Stimulated activated CD4-positive, alpha-beta T cell treated with anti-CD3 and anti-CD28 coated beads, Interleukin-12 subunit alpha, Interleukin-12 subunit beta, amount 100 ng/mL, for 48 hours (primary cell): ENCODE results near the gene ADCY3.

Source experiments
- DNase-seq, 3 donors: peaks; one replicate each; pipeline ENCODE4 v3.0.0-alpha.2; 2020; ENCODE audit warnings: low read depth in 2 of 3, low spot score in 1 of 3

Gene ADCY3

GRCh38 chr2:24906466-24906865, 13.6 kb downstream of the ADCY3 start:
- no peak for DNase-seq

- no peak for DNase-seq
Observed at GRCh38 chr2:24903161-24904103, 16.6 kb downstream of the ADCY3 start.

- no peak for DNase-seq
Observed at GRCh38 chr2:24899361-24899910, 20.6 kb downstream of the ADCY3 start.

GRCh38 chr2:24898122-24899109, 21.6 kb downstream of the ADCY3 start:
- no peak for DNase-seq

GRCh38 chr2:24894750-24895149, 25.3 kb downstream of the ADCY3 start:
- no peak for DNase-seq

- DNase-seq: no peak
Observed at GRCh38 chr2:24893934-24894333, 26.1 kb downstream of the ADCY3 start.

GRCh38 chr2:24892928-24893327, 27.1 kb downstream of the ADCY3 start:
- no peak for DNase-seq

- no peak for DNase-seq
Observed at GRCh38 chr2:24891201-24891600, 28.8 kb downstream of the ADCY3 start.

- no peak for DNase-seq
Observed at GRCh38 chr2:24889221-24889620, 30.8 kb downstream of the ADCY3 start.

GRCh38 chr2:24888177-24888576, 31.9 kb downstream of the ADCY3 start:
- no peak for DNase-seq

GRCh38 chr2:24887307-24887874, 32.6 kb downstream of the ADCY3 start:
- no peak for DNase-seq

GRCh38 chr2:24886691-24887304, 33.2 kb downstream of the ADCY3 start:
- DNase-seq: no peak

- no peak for DNase-seq
Observed at GRCh38 chr2:24886126-24886501, 33.9 kb downstream of the ADCY3 start.

GRCh38 chr2:24885221-24886125, 34.6 kb downstream of the ADCY3 start:
- DNase-seq: no peak

GRCh38 chr2:24883946-24884345, 36.1 kb downstream of the ADCY3 start:
- no peak for DNase-seq

- DNase-seq: no peak
Observed at GRCh38 chr2:24881623-24882022, 38.4 kb downstream of the ADCY3 start.

GRCh38 chr2:24881158-24881557, 38.9 kb downstream of the ADCY3 start:
- DNase-seq: no peak

GRCh38 chr2:24878341-24878740, 41.7 kb downstream of the ADCY3 start:
- DNase-seq: no peak

- DNase-seq: no peak
Observed at GRCh38 chr2:24877646-24878045, 42.4 kb downstream of the ADCY3 start.

GRCh38 chr2:24877067-24877466, 43.0 kb downstream of the ADCY3 start:
- DNase-seq: no peak
